Ishikawa (cell line): ENCODE results near the gene ZNF536.

Experiments
- CEBPB ChIP-seq: IDR thresholded peaks from 2 replicates; pipeline ENCODE4 v1.6.1; 2012
- EP300 ChIP-seq: IDR thresholded peaks from 2 replicates; pipeline ENCODE4 v1.6.1; 2012; ENCODE audit warnings: borderline replicate concordance
- FOXM1 ChIP-seq: IDR thresholded peaks from 2 replicates; pipeline ENCODE4 v1.6.1; 2012; ENCODE audit warnings: low read depth, borderline replicate concordance
- MAX ChIP-seq: IDR thresholded peaks from 2 replicates; pipeline ENCODE4 v1.6.1; 2012
- REST ChIP-seq: IDR thresholded peaks from 2 replicates; pipeline ENCODE4 v1.6.1; 2012; ENCODE audit warnings: low read depth, mild to moderate bottlenecking
- TAF1 ChIP-seq: IDR thresholded peaks from 2 replicates; pipeline ENCODE4 v1.6.1; 2012; ENCODE audit warnings: low read depth, mild to moderate bottlenecking
- TCF12 ChIP-seq: IDR thresholded peaks from 2 replicates; pipeline ENCODE4 v1.6.1; 2012; ENCODE audit warnings: low read depth
- TEAD4 ChIP-seq: IDR thresholded peaks from 2 replicates; pipeline ENCODE4 v1.6.1; 2012
- YY1 ChIP-seq: IDR thresholded peaks from 2 replicates; pipeline ENCODE4 v1.6.1; 2012; ENCODE audit warnings: low read depth
- ZBTB7A ChIP-seq: IDR thresholded peaks from 2 replicates; pipeline ENCODE4 v1.6.1; 2012; ENCODE audit warnings: low read depth

GRCh38 chr19:30480097-30480496 lies 107.9 kb downstream of the ZNF536 start:
- TF ChIP-seq TAF1, result no peak
- TF ChIP-seq YY1, result no peak
- no peak for TF ChIP-seq MAX
- no peak for TF ChIP-seq TEAD4
- no peak for TF ChIP-seq EP300
- no peak for TF ChIP-seq TCF12
- TF ChIP-seq CEBPB, result no peak
- TF ChIP-seq REST, result no peak
- no peak for TF ChIP-seq FOXM1
- TF ChIP-seq ZBTB7A, result no peak
